Omental fat pad (tissue), 4 donors: ENCODE results near the gene CMPK1. TPM values are rescaled to one million over a fixed set of nuclear protein-coding genes. Genes with fewer than 3 reads are reported as not detected.

Experiments used
- ATAC-seq: fragments of 150-250 bp; one replicate; pipeline ENCODE4 v1.9.1; 2016; ENCODE audit warnings: mild to moderate bottlenecking, moderate library complexity; ENCODE audit not compliant: low FRiP score
- DNase-seq: peaks from one replicate; pipeline ENCODE4 v3.0.0-alpha.2; 2019; ENCODE audit warnings: low spot score
- total RNA-seq, 4 donors: library from RNA; depleted of rRNA; stranded (reverse); fragments of >200 nt; gene quantifications; one replicate each; pipeline ENCODE4 v1.1.0, GENCODE V29; 2016
- TF ChIP-seq, protein P1 (sequence below), 3 donors: fragments of 450-650 bp; IDR thresholded peaks; one replicate each; pipeline ENCODE4 v1.5.1; 2016 to 2017; ENCODE audit warnings: antibody characterized with exemption in 3 of 3, mild to moderate bottlenecking in 3 of 3, moderate library complexity in 2 of 3

CMPK1 gene
- total RNA-seq, 4 donors from 2014 or later, result 96.9 to 120 (median 112) TPM

DNA sequence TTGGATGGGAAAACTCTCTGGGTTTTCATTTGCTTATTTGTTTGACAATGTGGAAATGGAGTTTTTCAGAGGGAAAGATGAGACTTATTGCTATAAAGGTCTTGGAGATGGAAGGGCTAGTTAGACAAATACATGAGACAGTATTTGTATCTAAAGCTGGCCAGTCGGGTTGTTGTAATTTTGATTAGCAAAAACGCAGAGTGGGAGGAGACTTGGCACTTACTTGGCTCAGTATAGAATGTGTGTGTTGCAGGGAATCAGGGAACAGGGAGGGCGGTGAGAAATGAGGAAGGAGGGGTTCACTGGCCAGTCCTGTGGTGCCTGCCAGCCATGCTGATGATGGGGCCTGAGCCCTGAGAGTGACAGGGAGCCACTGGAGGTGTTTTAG, 76.5 kb downstream of the CMPK1 start:
- DNase-seq (no peak), ATAC-seq (no peak)
- TF ChIP-seq, protein P1, sequence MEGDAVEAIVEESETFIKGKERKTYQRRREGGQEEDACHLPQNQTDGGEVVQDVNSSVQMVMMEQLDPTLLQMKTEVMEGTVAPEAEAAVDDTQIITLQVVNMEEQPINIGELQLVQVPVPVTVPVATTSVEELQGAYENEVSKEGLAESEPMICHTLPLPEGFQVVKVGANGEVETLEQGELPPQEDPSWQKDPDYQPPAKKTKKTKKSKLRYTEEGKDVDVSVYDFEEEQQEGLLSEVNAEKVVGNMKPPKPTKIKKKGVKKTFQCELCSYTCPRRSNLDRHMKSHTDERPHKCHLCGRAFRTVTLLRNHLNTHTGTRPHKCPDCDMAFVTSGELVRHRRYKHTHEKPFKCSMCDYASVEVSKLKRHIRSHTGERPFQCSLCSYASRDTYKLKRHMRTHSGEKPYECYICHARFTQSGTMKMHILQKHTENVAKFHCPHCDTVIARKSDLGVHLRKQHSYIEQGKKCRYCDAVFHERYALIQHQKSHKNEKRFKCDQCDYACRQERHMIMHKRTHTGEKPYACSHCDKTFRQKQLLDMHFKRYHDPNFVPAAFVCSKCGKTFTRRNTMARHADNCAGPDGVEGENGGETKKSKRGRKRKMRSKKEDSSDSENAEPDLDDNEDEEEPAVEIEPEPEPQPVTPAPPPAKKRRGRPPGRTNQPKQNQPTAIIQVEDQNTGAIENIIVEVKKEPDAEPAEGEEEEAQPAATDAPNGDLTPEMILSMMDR (IDR thresholded peaks at IDR 0.05), result no peak

DNA sequence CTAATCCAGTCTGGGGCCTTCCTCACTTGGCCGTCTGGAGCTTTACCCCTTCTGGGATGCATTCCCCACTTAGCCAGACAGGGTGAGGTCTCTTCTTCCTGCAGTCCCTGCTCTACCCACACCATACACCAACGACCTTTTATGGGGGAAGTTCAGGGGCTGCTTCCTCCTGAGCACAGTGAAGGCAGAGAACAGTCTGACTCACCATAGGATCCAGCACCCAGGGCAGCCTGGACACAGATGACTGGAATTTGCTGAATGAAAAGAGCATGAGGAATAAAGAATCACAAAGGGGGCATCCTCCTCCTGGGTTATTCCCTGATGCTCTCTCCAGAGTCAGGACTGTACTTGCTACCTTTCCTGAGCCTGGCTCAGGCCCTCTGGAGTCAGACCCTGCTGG, 77.8 kb downstream of the CMPK1 start:
- DNase-seq (no peak), ATAC-seq (no peak)
- TF ChIP-seq, protein P1 (IDR thresholded peaks at IDR 0.05), result no peak

DNA sequence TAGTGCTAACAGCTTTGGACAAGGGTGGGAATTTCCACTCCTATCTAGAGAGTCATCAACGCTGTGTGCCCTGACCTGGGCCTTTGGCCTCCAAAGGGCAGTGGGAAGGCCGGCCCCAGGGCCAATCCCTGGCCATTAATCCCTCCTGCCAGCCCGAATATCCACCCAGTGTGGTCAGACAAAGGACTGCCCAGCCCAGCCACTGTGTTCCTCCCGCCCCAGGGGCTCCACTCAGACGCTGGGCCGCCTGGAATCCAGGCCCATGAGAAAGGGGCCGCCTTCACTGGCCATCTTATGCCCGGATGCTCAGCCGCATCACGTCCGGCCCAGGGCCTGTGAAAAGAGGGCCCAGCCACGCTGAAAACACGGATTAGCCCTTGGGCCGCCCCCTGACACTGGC, 78.8 kb downstream of the CMPK1 start:
- ATAC-seq, result no peak
- TF ChIP-seq, protein P1 (IDR thresholded peaks at IDR 0.05), result no peak
- no peak for DNase-seq

DNA sequence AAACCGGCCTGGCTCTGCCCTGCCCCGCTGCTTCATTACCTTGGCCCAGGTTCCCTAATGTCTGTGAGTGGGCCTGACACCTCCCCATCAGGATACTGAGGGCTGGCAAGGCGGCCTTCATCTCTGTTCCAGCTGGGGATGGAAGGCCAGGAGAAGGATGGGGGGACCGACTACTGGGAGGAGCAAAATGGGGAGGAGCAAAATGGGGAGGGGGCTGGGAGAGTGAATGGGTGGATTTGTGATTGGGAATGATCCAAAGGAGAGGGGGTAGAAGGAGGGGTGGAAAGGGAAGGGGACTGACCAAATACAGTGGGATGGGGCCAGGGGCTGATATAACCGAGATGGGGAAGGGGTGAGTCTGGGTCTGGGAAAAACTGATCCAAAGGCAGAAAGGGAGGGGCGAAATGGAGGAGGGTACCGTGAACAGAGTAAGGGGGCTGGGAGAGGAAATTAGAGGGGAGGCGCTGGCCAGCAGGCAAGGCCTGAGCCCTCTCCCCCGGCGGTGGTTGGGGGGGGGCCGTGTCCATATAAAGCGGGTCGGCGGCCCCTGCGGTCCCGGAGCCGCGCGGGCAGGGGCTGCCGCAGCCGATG, 82.2 kb downstream of the CMPK1 start, which contains the start of gene FOXE3:
Gene FOXE3 (plus strand): TSS at position 558 of the 591 bp plus-strand sequence. CDS start 31 bp downstream, at position 589.
- no peak for DNase-seq
- TF ChIP-seq, protein P1 (IDR thresholded peaks at IDR 0.05), result no peak
- ATAC-seq, result no peak

DNA sequence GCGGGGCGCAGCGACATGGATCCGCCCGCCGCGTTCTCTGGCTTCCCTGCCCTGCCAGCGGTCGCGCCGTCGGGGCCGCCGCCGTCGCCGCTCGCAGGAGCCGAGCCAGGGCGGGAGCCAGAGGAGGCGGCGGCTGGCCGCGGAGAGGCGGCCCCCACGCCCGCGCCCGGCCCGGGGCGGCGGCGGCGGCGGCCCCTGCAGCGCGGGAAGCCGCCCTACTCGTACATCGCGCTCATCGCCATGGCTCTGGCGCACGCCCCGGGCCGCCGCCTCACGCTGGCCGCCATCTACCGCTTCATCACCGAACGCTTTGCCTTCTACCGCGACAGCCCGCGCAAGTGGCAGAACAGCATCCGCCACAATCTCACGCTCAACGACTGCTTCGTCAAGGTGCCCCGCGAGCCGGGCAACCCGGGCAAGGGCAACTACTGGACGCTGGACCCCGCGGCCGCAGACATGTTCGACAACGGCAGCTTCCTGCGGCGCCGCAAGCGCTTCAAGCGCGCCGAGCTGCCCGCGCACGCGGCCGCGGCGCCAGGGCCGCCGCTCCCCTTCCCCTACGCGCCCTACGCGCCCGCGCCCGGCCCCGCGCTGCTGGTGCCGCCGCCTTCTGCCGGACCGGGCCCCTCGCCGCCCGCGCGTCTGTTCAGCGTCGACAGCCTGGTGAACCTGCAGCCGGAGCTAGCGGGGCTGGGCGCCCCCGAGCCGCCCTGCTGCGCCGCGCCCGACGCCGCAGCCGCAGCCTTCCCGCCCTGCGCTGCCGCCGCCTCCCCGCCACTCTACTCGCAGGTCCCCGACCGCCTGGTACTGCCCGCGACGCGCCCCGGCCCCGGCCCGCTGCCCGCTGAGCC, 83.0 kb downstream of the CMPK1 start:
- ATAC-seq (no peak), DNase-seq (no peak)
- TF ChIP-seq, protein P1 (IDR thresholded peaks at IDR 0.05), result no peak

DNA sequence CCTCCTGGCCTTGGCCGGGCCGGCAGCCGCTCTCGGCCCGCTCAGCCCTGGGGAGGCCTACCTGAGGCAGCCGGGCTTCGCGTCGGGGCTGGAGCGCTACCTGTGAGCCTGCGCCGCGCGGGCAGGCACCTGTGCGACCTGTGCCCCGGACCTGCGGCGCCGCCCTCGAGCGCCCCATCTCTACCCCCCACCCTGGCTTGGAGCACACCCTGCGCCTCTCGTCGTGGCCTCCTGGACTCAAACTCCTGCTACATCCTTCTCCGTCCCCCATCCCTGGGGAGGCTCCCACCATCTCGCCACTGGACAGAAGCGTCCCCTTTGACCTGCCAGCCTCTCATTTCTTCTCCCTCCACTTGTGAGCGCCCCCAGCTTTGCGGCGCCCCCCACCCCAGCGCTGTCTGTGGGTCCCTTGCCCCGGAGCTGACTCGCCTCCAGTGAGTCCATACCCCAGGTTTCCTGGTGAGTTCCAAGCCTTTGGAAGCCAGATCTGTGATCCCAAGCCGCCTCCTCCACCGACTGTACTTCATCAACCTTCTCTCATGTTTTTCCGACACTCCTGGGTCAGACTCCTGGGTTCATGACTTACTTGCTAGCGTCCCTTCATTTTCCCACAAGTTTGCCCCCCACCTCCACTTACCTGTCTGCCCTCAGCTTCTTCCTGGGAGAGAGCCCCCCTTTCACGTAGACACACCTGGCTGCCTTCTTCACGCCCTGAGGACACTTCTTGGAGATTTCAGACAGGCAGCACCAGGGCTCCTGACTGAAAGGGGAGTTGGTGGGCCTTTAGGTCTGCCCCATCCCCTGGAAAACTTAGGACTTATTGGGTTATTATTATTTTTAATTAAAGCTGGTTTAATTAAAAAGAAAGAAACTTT, 83.8 kb downstream of the CMPK1 start:
- ATAC-seq (no peak), DNase-seq (no peak)
- TF ChIP-seq, protein P1 (IDR thresholded peaks at IDR 0.05), result no peak
